Myocyte (in vitro differentiated cells): ENCODE measurements around the gene ATP4A. TPM values are rescaled to one million over a fixed set of nuclear protein-coding genes. Genes with fewer than 3 reads are reported as not detected.

Experiments used
- DNase-seq: peaks from one replicate; pipeline ENCODE4 v3.0.0-alpha.2; 2012; ENCODE audit warnings: low read depth
- total RNA-seq: library from RNA; depleted of rRNA; stranded (reverse); fragments of >200 nt; gene quantifications from 2 replicates; pipeline ENCODE4 v1.2.3, GENCODE V29; 2014

Gene ATP4A
- total RNA-seq, 1 donor from 2014 or later, result not detected

DNA sequence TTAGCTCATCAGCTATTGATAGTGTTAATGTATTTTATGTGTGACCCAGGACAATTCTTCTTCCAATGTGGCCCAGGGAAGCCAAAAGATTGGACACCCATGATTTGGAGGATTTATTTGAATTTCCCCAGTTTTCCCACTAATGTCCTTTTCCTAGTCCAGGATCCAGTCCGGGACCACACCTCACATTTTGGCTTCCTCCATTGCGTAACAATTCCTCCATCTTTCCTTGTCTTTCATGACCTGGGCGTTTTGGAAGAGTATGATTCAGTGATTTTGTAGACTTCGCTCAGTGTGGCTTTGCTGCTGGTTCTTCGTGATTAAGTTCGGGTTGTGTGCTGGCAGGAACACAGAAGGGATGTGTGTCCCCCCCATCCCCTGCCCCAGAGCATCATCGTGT is 3.3 kb upstream of the ATP4A start:
- DNase-seq, result no peak

DNA sequence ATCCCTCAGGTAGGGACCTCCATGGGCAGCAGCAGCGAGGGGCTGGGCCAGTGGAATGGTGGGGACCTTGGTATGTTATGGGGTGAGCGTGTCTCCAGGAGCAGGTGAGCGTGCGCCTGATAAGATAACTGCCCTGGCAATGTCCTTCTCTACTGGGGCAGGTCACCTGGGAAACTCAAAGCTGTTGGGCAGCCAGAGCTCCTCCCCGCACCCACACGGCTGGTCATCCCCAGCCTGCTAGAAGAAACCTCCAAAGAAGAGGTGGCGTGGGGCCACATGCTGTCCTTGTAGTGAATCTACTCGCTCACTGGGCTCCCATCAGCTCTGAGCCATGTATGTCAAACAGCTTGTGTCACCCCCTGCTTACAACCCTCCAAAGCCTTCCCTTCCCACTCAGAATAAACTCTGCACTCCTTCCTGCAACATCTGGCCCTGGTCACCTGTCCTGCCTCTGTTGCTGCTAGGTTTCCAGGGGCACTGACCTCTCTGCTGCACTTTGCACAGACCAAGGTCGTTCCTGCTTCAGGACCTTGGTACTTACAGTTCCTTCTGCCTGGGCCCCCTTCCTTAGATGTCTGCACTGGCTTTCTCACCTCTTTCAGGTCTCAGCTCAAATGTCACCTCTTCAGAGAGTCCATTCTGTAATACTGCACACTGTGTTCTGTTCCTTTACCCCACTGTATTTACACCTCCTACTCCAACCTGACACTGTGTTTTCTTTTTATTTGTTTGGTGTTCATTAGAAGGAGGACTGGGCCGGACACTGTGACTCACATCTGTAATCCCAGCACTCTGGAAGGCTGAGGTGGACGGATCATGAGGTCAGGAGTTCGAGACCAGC is 1.8 kb upstream of the ATP4A start:
- DNase-seq, result no peak

DNA sequence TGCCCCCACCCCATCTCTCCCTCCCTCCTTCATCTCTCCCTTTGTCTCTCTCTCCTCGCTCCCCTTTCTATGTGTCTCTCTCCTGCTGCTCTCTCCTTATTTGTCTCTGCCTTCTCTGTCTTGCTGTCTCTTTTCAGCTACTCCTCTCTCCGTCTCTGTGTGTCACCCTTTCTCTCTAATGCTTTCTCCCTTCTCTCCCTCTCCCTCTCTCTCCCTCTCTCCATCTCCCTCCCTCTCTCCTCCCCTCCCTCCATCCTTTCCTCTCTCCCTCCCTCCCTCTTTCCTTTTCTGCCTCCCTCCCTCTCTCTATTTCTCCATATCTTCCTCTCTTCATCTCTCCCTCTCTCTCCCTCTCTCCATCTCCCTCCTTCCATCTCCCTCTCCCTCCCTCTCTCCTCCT is 682 bp downstream of the ATP4A start:
- DNase-seq, result no peak

DNA sequence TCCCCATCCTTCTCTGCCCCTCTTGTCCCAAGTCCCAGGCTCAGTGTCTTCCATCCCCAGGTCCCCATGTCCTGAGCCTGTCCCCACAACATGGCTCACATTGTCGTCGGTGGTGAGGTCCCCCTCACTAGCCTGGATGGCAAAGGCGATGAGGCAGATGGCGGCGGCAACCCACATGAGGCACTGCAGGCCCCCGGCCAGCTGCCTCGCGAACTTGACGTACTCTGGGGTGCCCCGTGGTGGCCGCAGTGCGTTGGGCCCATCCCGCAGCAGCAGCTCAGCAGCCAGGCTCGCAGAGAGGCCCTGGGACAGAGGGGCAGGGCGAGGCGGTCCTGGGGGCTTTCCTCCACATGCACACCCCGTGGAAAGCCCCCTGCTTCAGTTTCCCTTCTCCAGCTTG is 1.1 kb downstream of the ATP4A start:
- no peak for DNase-seq

DNA sequence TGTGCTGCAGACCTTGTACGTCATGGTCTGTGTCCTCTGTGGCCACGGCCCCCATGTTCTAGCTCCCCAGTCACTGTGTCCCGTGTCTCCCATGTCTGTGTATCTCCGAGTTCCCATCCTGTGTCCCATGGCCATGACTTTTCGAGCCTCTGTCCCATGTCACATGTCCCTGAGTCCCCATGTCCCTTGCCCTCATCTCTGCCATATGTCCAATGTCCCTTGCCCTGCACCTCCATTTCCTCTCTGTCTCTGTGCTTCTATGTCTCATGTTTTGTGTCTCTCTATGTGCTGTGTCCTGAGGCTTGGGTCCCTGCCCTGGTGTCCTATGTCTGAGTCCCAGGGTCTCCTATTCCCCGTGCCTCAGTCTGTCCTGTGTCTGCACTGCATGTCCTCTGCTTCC is 2.0 kb downstream of the ATP4A start:
- no peak for DNase-seq

DNA sequence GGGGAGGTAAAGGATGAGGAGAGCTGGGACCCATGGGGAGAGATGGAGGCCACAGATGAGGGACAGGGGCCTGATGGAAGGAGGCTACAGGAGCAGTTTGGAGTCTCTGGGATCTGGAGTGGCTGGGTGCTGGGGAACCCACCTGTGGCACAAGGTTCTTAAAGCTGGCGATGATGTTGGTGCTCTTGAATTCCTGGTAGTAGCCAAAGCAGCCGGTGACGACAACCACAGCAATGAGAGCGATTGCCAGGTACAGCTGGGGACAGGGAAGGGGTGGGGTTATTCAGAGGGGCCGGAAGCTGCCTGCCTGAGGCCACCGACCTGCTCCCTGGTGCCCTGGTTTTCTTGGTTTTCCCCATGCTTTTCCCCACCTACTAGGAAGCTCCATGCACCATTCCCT is 2.8 kb downstream of the ATP4A start:
- no peak for DNase-seq

DNA sequence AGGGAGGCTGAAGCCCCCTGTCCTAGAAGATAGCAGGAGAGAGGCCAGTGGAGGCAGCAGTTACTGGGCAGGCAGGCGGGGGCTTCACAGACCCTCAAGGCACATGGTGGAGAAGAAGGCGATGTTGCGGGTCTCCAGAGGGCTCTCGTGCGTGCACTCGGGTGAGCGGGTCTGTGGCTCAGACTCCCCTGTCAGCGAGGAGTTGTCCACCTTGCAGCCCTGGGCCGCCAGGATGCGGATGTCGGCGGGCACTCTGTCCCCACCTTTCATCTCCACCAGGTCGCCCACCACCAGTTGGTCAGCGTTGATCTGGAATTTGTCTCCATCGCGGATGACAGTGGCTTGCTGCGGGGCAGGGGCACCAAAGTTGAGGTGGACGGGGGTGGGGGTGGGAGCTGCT is 3.2 kb downstream of the ATP4A start:
- DNase-seq, result no peak

DNA sequence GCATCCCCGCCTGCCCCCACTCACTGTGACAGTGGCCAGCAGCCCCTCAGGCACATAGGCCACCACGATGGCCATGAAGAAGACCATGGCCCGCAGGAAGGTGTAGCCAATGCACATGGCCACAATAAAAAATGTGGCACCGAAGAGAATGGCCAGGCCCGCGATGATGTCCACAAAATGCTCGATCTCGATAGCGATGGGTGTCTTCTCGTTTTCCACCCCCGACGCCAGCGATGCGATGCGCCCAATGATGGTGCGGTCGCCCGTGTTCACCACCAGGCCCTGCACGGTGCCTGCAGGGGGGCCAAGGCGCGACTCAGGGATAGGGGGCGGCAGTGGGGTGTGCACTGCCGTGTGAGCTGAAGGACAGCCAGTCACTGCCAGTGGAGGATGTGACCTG is 3.7 kb downstream of the ATP4A start:
- DNase-seq, result no peak

DNA sequence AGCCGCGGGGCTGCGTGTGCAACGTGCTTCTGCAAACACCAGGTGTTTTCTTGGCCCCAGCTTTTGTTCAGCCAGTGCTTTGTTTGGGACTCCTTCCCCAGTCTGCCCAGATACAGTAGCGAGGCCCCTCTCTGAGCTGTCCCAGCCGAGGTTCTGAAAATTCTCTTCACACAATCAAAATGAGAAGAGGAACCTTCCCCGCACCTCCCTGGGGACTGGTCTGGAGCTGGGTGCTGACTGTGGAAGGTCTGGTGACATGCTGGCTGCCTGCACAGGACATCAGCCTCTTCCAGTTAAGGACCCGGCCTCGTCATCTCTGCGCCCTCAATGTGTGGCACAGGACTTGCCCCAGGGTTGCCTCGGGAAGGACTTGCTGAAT is 4.2 kb downstream of the ATP4A start:
- no peak for DNase-seq

DNA sequence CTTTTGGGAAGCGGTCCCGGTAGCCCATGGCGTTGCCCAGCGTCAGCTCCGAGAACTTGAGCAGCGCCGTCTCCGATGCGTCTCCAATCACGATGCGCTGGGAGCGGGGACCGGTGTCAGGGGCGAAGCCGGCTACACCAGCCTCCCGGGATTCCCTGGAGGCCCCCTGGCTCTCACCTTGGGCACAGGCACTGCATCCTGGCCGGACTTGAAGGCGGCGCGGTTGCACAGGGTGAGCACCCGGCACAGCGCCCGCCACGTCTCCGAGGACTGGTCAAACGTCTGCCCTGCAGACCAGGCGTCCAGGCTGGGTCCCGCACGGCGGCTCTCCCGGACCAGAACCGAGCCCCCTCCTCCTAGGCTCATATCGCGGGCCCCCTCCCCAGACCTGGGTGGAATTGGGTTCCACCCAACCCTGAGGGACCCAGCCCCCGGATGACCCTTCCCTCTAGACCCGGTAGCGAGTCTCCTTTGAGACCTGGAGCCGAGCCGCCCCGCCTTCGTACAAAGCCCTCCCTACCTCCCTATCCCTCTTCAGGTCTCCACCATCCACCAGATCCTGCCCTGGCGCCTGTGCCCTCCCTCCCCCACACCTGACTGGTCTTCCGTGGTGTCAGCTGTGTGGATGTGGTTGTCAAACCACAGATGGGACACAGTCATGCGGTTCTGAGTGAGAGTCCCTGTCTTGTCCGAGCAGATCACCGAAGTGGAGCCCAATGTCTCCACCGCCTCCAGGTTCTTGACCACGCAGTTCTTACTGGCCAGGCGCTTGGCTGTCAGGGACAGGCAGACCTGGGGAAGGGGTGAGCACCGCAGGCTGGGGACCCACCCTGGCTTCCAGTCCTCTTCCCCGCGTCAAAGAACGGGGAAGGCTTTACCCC is 4.8 kb downstream of the ATP4A start:
- DNase-seq, result no peak

DNA sequence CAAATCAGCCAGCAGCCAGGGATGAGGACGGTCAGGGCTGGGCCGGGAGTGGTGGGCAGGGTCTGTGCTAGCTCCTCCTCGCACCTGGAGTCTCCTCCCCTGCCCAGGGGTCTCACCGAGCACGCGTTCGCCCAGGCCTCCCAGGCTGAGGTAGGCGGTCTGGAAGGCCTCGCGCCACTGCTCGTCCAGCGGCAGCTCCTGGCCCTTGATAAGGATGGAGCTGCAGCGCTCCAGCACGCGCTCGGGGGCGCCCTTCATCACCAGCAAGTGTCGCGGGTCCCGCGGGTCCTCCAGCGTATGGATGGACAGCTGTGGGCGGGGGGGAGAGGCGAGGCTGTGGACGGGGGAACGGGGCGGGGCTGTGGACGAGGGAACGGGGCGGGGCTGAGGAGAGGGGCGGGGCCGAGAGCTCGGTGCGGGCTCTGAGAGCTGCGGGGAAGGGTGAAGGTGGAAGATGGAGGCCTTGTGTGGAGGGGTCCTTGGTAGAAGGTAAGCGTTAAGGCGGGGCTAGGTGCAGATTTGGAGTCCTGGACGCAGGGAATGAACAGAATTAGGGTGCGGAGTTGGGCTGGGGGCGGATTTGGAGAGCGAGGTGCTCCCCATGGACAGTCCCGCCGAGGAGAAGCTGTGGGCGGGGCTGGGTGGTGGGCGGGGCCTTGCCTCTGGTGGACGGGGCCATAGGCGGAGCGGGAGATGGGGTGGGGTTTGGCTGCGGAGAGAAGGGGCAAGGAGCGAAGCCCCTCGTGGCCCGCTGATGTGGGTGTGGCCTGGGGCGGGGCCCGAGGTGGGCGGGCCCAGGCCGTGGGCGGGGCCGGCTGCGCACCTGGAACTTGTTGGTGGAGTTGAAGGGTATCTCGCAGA is 5.7 kb downstream of the ATP4A start:
- no peak for DNase-seq

DNA sequence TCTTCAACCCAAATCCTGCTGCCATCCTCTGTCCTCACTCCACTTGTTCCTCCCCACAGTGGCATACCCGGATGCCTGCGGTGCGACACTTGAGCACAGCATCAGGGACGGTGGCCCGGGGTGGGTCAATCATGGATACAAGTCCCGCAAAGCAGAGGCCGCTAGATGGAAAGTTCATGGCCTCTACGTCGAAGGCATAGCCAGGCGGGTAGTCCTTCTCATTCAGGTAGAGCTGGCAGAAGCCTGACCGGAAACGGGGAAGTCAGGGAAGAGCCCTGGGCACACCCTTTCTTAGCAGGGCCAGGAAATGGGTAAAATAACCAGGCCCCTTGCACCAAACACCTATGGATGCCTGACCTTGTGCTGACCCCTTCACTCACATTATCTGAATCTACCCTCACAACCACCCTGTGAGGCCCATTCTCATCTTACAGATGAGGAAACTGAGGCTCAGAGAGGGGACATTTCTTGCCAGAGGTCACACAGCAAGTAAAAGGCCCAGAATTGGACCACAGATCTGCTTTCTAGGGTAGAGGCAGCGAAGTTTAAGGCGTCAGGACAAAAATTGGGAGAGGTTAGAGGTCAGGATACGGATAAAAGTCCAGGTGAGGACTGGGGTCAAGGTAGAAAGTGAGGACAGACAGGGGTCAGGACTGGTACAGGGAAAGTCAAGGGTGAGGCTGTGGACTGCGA is 6.5 kb downstream of the ATP4A start:
- DNase-seq, result no peak

DNA sequence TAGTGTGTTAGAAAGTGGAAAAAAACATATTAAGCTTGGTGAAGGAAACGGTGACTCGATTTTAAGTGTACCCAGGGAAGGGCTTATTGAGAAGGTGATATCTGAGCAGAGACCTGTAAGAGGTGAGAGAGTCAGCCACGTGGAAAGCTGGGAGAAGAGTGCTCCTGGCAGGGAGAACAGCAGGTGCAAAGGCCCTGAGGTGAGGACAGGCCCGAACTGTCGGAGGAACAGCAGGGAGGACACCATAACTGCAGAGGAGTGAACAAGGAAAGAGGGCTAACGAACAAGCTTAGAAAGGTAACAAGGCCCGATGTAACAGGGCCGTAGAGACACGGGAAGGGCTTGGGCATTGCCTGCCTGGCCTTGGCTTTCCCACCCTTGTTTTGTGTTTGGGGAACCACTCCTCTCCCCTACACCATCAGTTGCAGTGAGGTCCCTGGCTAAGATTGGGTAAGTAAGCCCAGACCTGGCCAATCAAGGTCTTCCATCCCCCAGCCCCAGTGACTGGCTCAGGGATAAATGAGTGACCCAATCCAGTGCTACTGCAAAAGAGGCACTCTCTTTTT is 7.3 kb downstream of the ATP4A start:
- DNase-seq, result no peak

DNA sequence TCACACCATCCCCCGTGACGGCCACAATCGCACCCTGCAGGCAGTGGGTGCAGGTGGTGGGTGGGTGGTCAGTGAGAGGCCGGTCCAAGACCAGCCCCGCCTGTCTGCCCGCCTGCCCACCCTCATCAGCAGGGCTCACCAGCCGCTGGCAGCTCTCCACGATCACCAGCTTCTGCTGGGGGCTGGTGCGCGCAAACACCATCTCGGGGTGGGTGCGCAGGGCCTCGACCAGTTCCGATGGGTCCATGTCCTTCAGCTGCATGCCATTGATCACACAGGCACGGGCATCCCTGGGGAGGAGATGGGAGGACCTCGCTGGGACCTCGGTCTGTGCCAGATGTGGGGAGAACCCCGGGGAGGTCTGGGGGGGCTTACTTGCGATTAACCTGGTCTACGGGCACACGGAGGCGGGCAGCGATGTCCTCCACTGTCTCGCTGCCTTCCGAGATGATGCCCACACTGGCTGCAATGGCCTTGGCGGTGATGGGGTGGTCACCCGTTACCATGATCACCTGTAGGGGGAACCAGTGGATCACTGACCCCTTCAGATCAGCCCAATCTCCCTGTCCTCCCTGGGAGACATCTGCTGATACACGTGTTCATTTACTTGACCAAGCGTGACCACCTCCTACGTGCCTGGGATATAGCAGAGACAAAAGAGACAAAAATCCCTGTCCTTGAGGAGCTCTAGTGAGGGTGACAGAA is 8.0 kb downstream of the ATP4A start:
- DNase-seq, result no peak

DNA sequence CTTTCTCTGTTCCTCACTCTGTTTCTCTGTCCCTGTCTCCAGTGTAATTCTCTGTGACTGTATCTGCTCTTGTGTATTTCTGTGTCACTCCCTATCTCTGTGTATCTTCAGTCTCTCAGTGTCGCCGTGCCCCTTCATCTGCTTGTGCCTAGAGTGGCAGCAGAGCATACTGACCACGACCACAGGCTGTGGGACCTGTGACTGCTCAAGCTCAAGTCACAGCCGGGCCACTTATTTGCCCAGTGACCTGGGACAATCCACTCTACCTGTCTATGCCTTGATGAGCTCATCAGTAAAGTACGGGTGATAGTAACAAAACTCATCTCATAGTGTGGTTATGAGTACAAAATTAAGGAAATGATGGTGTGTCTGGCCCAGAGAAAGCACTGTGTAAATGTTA is 9.4 kb downstream of the ATP4A start:
- no peak for DNase-seq

DNA sequence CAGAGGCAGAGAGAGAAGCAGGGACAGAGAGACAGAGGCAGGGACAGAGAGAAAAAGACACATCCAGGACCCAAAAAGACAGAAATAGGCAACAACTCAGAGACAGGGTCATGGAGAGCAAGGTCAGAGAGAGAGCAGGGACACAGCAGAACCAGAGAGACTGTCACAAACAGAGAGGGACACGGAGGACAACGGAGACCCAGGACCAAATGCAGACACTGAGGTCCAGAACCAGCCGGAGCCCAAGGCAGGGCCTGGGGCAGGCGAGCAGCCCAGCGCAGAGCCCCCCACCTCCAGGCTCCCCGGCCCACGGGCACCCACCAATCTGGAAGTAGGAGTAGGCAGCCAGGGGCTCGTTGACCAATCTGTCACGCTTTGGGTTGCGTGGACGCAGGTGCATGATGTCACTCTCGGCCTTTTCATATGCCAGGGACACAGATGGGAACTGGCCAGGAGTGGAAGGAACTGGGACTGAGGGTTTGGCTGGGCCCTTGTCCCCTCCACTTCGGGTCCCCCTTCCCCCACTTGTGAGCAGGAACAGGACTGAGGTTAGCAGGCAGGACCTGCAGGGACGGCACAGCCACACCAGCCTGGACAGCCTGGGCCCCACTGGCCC is 10.0 kb downstream of the ATP4A start:
- DNase-seq, result no peak

DNA sequence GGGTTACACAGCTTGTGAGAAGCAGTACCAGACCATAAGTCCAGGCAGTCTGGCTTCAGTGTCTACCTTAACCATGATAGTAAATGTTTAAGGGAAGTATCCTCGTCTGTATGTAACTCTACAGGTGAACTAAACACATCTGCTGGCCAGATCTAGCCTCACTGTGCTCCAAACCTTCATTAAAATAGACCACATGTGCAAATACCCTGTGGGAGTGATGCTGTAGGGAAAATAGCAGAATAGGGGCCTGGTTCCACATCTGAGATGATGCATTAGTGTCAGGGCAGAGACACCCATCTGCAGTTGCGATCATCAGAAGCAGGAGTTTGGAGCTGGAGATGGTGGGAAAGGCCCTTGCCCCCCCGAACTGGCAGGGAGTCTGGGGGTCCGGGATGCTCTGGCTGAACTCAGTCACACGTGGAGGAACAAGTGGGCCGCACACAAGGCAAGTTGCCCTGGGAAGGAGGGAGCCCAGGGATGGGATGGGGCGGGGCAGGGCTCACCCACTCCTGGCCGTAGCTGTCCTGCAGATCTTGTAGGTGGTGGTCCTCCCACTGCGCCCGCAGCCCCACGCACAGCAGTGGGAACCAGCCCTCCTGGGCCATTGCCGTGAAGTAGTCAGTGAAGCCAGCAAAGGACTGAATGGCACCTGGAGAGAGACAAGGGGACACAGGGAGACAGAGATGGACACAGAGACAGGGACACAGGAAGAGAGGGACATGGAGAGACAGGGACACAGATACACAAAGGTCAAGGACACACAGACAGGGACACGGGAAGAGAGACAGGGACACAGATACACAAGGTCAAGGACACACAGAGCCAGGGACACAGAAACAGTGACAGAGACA is 10.7 kb downstream of the ATP4A start:
- DNase-seq, result no peak

DNA sequence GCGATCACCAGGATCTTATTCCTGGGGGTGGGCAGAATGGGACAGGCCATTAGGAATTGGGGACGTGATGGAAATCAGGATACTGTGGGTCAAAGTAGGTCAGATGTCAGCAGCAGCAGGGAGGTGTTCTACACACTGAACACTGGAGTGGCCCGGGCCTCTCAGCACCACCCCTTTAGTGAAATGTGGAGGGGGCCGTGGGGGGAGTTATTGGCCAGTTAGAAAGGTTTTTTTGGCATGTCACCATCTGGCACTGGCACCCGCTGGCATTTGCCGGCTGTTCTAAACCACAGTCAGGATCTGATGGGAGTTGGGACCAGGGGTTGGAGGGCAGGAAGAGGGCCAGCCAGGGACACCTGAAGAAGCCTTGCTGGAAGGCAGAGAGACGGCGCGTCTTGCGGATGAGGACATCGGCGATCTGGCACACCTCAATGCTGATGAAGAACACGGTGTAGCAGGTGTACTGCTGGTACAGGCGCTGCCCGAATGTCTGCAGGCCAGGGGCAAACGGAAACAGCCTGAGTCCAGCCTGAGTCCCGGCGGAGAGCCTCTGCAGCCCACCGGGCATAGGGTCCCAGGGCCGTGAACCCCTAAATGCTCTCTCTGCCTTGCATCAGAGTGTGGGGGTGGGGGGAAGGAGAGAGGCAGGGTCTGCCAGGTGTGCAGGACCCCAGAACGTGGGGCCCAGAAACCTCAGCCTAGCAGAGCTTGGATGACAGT is 12.2 kb downstream of the ATP4A start:
- no peak for DNase-seq
